ENCODE results near the gene CEP104. TPM values are rescaled to one million over a fixed set of nuclear protein-coding genes. Genes with fewer than 3 reads are reported as not detected.
"Not testable (repeated sequence)": the region's sequence is repeated elsewhere in the genome, so short reads cannot be mapped to it uniquely, and the experiment has no call there.

The CEP104 gene
- total and polyA plus RNA-seq, 2 experiments from 2014 or later: 12.7 to 22.6 TPM

- Histone ChIP-seq H3K36me3 (replicated peaks; ENCODE audit: insufficient read depth, low read depth) (no peaks in the 10 kb centered on the region), H3K4me2 (no peak overlapping the region), H3K27me3 (no peaks in the 10 kb centered on the region), H3K27ac (no peak overlapping the region), H4K20me1 (ENCODE audit: insufficient read depth, poor library complexity, severe bottlenecking) (no peaks in the 10 kb centered on the region), H3K9me2 (replicated peaks; ENCODE audit: insufficient read depth) (no peaks in the 10 kb centered on the region), H2AFZ (no peak overlapping the region), H3K4me1 (ENCODE audit: insufficient read depth) (no peaks in the 10 kb centered on the region), H3K9me3 (ENCODE audit: low read depth) (no peaks in the 10 kb centered on the region), H3K4me3 (no peak overlapping the region), H3K79me2 (no peaks in the 10 kb centered on the region)
- TF ChIP-seq EZH2phosphoT487 (IDR thresholded peaks at IDR 0.05; ENCODE audit: low read depth, severe bottlenecking, unreplicated experiment) (no peak), EZH2 (IDR thresholded peaks at IDR 0.05; ENCODE audit: borderline replicate concordance) (no peak), CTCF (IDR thresholded peaks at IDR 0.05; ENCODE audit: poor library complexity) (no peak)
- 83% methylated on average over 19 of the region's 19 CpGs for WGBS (ENCODE audit: low lambda C conversion rate, missing lambda C conversion rate)
- no peak for DNase-seq (ENCODE audit: low spot score)
Observed at GRCh38 chr1:3803905-3804626, 52.9 kb downstream of the CEP104 start.

GRCh38 chr1:3800795-3801194 is 56.2 kb downstream of the CEP104 start:
- DNase-seq (ENCODE audit: low spot score); H3K9me2 ChIP-seq (replicated peaks; ENCODE audit: insufficient read depth); H3K27me3 ChIP-seq; H3K27ac ChIP-seq; H3K4me3 ChIP-seq; H3K4me1 ChIP-seq (ENCODE audit: insufficient read depth); H2AFZ ChIP-seq; H3K9me3 ChIP-seq (ENCODE audit: low read depth); H3K79me2 ChIP-seq; H3K36me3 ChIP-seq (replicated peaks; ENCODE audit: insufficient read depth, low read depth); H3K4me2 ChIP-seq; H4K20me1 ChIP-seq (ENCODE audit: insufficient read depth, poor library complexity, severe bottlenecking): not testable (repeated sequence)
- WGBS (ENCODE audit: low lambda C conversion rate, missing lambda C conversion rate): 86% methylated on average over 3 of the region's 3 CpGs

- no peak overlapping the region for H3K4me2 ChIP-seq
- H3K36me3 ChIP-seq (replicated peaks; ENCODE audit: insufficient read depth, low read depth): no peaks in the 10 kb centered on the region
- H2AFZ ChIP-seq: no peak overlapping the region
- TF ChIP-seq EZH2 (IDR thresholded peaks at IDR 0.05; ENCODE audit: borderline replicate concordance) (no peak), CTCF (IDR thresholded peaks at IDR 0.05; ENCODE audit: poor library complexity) (no peak), EZH2phosphoT487 (IDR thresholded peaks at IDR 0.05; ENCODE audit: low read depth, severe bottlenecking, unreplicated experiment) (no peak)
- H3K27ac ChIP-seq: no peak overlapping the region
- WGBS (ENCODE audit: low lambda C conversion rate, missing lambda C conversion rate): 87% methylated on average over 11 of the region's 11 CpGs
- no peaks in the 10 kb centered on the region for H3K9me3 ChIP-seq (ENCODE audit: low read depth)
- H3K4me1 ChIP-seq (ENCODE audit: insufficient read depth): peaks cover under 1% of the 10 kb centered on the region
- H4K20me1 ChIP-seq (ENCODE audit: insufficient read depth, poor library complexity, severe bottlenecking): peaks cover 3% of the 10 kb centered on the region
- no peaks in the 10 kb centered on the region for H3K27me3 ChIP-seq
- no peak overlapping the region for H3K4me3 ChIP-seq
- H3K9me2 ChIP-seq (replicated peaks; ENCODE audit: insufficient read depth): no peaks in the 10 kb centered on the region
- DNase-seq (ENCODE audit: low spot score): no peak
- H3K79me2 ChIP-seq: peaks cover 11% of the 10 kb centered on the region
Observed at GRCh38 chr1:3799976-3800685, 56.9 kb downstream of the CEP104 start.
